ENCODE results near the gene IER3. TPM values are rescaled to one million over a fixed set of nuclear protein-coding genes. Genes with fewer than 3 reads are reported as not detected.

IER3 gene, protein sequence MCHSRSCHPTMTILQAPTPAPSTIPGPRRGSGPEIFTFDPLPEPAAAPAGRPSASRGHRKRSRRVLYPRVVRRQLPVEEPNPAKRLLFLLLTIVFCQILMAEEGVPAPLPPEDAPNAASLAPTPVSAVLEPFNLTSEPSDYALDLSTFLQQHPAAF
- 76.8 and 77.8 TPM in 2 replicates for total RNA-seq

DNA sequence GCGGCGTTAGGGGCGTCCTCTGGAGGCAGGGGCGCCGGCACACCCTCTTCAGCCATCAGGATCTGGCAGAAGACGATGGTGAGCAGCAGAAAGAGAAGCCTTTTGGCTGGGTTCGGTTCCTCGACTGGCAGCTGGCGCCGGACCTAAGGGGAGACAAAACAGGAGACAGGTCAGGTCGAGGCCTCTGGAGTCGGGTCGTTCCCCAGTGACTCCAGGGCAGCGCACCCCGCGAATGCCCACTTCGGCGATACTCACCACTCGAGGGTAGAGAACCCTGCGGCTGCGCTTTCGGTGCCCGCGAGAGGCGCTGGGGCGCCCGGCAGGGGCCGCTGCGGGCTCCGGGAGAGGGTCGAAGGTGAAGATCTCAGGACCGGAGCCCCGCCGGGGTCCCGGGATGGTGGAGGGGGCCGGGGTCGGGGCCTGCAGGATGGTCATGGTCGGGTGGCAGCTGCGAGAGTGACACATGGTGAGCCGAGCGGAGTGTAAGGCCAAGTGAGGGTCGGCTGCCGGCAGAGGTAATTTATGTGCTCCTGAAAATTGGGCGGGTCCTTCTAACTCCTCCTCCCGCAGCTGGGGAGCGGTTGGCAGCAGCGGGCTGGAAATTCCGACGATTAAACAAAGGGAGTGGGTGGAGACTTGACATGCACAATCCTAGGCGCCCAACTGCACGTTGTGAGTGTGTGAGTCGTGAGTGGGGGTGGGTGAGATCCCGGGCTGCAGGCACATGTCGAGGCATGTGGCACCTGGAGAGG lies at the start of gene IER3:
IER3 (minus strand) TSS at position 494 of the 752 bp plus-strand sequence; CDS start at position 465, 29 bp downstream.
- intact Hi-C loops (cut with micrococcal nuclease), result loop anchor here (1.0 to 5.0 kb wide), 8 partner anchors 23 to 343 kb away; partner anchors contain the start of genes GNL1, GTF2H4, MRPS18B and PPP1R10

DNA sequence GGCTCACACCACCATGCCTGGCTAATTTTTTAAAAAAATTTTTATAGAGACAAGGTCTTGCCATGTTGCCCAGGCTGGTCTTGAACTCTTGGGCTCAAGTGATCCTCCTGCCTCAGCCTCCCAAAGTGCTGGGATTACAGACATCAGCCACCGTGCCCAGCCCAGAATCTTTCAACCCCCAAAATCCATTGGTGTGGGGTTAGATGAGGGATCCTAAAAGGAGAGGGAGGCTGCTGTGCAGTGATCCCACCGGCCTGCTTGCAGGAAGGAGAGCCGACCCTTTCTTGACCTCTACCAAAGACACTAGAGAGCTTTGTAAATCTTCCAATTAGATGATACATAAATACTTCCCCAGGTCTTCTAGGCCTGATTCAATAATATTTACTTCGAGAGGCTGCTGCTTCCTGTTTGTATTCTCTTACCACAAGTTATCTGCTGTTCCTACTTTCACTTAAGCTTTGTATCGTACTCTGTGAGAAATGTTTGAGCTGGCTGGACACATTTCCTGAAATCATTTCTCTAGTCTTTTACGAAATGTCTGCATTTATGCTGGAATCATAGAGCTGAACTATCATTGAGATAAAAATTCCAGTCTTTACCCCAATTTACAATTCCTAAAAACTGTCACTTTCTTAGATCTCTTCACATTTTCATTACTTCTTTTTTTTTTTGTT lies 49.3 kb upstream of the IER3 start:
- intact Hi-C loops (cut with micrococcal nuclease), result loop anchor here (1.0 to 2.0 kb wide), 3 partner anchors 17 to 51 kb away; partner anchors contain the start of gene FLOT1

DNA sequence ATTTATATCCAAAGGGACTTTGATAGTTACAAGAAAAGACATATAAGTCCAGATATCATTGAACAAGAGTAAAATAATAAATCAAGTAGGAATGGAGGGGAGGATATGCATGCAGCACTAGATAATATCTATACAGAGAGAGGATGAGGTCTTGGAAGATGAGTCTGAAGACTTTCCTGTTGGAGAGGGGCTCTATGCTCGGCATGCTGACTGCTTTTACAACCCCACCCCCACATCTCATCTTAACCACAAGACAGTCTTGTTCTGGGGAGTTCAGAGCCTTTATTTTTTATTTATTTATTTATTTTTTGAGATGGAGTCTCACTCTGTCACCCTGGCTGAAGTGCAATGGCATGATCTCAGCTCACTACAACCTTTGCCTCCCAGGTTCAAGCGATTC lies 48.4 kb upstream of the IER3 start:
- intact Hi-C loops (cut with micrococcal nuclease), result loop anchor here (1.0 to 2.0 kb wide), 3 partner anchors 18 to 50 kb away; partner anchors contain the start of gene FLOT1

DNA sequence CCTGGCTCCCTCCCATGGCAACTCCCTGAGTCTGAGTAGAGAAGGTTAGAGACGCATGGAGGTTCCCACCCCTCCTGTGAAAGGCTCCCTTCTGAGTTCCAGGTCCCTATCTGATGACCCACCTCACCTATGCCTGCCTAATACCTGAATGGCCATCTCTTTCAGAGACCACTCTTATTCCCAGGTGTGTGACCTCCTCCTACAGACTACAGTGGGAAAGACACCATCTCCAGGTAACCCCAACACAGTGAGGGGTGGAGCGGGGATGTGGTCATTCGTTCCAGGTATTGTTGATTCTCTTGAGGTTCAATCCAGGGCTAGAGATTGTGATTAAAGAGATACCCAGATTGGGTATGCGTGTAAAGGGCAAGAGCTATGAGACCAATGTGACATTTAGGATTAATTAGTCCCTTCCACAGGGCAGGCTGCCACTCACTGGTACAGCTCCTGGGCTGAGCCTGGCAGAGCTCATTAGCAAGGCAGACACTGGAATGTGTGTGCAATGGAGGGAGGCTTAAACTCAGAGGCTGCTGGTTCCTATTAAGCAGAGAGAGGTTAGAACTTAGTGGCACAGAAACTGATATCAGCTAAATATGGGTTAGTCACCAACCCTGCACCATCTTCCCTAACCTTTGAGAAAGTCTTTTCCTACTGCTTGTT lies 46.5 kb upstream of the IER3 start:
- intact Hi-C loops (cut with micrococcal nuclease), result no loop called here

DNA sequence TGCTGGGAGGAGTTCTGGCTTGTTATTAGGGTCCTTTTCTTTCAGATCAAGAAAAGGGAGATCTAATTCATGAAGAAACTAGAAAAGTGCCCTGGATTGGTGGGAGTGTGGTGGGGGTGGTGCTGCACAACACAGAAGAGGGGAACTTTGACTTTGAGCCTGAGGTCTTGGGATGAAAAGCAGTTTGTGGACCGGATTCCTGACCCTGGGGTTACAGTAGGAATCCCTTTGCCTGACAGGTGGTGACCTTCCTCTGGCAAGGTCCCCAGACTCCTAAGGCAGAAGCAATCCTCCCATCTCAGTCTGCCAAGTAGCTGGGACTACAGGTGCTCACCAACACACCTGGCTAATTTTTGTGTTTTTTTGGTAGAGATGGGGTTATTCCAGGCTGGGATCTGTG lies 45.3 kb upstream of the IER3 start:
- intact Hi-C loops (cut with micrococcal nuclease), result no loop called here

DNA sequence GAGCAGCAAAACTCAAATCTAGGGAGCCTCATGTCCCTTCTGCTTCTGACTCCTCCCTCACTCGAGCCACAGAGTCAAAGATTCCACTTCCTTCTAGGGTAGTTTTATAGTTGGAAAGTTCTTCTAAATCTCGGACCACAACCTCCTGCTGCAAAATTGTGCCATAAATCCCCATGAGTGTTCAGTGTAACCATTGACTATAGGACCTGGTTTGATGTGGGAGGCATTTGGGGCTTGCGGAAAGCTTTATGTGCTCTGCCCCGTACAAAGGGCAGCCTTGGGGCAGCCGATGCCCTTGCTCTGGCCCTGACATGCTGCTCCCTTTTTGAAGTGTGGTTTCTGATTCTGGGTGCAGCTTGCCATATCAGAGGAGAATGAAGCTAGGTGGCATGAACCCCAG lies 43.6 kb upstream of the IER3 start:
- intact Hi-C loops (cut with micrococcal nuclease), result loop anchor here (1.0 kb wide), 1 partner anchor 18 kb away; no protein-coding TSS in a partner anchor

DNA sequence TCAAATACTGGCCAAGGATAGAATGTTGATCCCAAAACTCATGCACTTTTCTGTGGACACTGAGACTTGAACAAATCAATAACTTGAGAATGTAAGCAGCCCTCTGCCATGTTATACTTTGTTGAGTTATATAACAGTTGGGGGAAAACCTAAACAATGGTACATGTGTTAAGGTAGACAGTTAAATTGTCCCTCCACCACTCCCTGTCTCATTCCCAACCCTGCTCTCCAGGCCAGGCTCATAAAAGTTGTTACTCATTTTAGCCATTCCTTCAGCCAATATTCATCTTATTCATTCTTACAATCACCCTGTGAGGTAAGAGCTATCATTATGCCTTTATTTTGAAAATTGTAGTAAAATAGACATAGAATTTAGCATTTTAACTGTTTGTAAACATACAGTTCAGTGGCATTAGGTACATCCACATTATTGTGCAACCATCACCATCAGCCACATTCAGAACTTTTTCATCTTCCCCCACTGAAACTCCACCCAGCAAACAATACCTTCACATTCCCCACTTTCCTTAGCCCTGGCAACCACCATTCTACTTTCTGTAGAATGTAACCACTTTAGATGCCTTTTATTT lies 38.2 kb upstream of the IER3 start:
- intact Hi-C loops (cut with micrococcal nuclease), result no loop called here

DNA sequence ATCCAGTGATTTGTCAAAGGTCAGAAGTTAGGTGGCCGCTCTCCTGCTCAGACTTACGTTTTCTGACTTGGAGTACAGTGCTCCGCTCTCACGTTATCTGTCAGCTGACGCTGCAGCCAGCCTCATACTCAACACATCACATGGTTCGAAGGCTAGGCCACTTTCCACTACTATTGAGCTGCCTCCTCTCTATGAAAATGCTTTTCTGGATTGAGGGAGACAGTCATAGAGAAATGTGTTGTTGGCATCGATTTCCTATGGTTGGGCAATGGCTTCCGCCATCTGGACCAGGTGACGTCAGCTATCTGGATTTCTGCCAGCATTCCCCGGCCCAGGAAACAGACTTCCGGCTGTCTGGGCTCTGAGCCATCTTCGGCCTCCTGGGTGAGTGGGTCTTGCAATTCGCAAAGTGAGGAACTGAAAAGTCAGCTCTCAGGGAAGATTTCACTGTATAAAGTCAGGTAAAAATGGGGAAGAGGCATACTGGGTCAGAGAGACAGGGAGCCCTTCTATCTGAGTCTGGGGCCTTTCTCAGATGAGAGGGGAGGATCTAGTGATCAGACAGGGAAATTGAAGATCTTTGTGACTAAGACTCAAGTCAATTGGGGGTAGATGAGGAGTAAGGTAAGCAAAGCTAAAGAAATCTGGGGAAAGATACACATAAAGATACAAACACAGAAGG lies 37.5 kb upstream of the IER3 start:
- intact Hi-C loops (cut with micrococcal nuclease), result no loop called here

DNA sequence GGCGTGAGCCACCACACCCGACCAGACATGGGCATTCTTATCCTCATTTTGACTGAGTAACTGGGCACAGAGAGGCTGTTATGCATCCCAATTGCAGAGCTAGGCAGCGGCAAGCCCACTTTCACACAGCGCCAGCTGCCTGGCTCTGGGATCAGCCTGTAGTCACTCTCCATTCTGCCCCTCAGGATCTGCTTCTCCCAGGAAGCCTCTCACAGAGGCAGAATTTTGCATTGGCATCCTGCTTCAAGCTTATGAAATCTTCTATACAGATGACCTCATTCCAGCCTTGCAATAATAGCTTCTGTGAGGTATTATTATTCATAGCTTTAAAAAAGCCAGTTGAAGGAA lies 37.0 kb upstream of the IER3 start:
- intact Hi-C loops (cut with micrococcal nuclease), result no loop called here

DNA sequence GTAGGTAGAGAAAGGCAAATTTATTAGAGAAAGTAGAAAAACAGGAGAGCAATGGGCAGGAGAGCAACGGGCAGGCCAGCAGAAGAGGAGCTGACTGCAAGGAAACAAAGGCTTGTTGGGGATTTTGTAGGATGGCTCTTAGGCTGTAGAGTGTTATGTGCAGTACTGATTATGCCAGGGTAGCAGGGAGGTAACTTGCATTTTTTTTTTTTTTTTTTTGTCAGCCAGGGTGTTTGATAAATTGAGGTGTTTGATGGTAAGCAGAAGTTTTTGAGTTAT lies 36.2 kb upstream of the IER3 start:
- intact Hi-C loops (cut with micrococcal nuclease), result no loop called here

DNA sequence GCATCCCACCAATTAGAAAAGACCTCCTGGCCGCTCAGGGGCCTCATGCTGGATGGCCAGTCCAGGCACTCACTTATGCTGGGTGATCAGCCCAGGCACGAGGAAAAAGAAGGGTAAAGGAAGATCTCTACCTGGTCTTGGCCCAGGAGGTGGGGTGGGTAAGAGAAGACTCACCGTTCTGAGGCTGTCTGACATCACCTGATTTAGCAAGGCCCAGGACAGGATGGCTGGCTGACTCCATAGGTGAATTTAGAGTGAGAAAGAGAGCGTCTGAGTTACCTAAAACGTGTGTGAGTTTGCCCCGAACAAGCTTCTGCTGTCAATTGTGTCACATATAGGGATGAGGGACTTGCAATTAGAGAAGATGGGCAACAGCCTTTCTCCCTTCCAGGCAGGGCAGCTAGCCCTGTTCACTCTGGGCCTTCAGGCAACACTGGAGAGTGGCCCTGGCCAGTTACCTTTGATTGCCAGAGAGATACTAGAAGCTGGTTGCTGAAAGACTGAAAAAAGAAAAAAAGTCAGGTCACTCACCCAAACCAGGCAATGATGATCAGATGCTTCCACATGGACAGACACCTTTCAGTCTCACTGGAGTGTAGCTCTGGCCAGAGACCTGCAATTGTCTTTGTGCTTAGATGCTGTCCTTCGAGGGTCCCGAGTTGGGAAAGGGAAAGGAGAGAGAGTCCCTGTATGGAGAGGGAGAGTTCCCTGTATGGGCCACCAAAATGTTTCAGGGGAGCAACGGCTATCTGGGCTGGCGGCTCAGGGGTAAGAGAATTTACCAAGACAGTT lies 35.7 kb upstream of the IER3 start:
- intact Hi-C loops (cut with micrococcal nuclease), result no loop called here

DNA sequence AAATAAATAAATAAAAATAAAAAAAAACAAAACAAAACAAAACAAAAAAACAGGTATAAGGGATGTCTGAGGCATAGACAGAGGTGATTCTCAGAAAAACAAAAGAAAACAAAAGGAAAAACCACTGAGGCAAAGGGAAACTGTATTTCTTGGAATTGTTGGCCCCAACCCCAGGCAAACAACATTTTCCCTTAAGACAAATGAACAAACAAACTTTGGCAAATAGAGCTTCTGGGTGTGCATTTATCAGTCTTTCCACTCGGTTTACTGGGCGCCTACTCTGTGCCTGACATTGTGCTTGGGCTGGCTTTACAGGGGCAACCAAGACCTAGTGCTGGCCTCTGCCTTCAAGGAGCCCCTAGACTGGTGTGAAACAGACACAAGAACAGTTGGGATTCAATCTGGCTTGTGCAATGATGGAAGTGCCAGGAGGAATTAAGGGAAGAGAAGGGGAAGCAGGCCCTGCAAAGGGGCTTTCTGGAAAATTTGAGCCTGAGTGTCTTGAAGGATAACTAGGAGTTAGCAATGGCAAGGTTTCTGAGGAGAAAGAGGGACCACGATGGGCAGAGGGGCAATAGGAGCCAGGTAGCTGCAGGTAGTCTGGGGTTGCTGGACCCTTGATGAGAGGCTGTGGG lies 33.8 kb upstream of the IER3 start:
- intact Hi-C loops (cut with micrococcal nuclease), result loop anchor here (1.0 kb wide), 1 partner anchor 9 kb away; no protein-coding TSS in a partner anchor

DNA sequence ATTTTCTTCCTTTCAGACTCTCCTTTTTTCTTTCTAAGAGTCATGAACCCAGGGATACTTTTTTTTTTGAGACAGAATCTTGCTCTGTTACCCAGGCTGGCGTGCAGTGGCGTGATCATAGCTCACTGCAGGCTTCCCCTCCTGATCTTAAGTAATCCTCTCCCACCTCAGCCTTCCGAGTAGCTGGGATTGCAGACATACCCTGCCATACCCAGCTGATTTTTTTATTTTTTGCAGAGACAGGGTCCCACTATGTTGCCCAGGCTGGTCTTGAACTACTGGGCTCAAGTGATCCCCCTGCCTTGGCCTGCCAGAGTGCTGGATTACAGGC lies 32.8 kb upstream of the IER3 start:
- intact Hi-C loops (cut with micrococcal nuclease), result no loop called here

DNA sequence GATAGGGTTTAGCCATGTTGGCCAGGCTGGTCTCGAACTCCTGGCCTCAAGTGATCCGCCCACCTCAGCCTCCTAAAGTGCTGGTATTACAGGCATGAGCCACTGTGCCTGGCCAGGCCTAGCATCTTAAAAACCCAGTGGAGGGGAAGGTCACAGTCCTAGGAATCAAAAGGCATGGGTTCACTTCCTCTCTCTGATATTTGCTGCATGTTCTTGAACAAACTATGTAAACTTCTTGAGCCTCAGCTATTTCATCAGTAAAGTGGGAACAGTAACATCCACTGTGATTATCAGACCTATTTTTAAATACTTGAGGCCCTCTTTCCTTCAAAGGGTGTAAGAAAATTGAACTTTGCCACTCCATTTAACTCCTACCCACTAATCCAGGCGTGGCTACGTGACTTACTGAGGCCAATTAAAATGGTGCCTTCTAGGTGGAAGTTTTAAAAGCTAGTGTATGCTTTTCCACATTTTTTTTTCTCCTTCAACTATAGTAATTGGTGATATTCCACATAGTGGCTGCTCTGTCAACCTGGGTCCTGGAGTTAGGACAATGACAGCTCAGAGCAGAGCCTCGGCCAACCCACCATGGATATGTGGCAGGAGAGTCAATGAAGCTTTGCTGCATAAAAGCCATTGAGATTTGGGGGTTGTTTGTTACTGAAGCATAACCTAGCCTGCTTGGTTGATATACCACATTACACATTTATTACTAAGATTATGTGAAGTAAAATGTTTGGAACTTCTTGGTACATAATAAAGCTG lies 32.2 kb upstream of the IER3 start:
- intact Hi-C loops (cut with micrococcal nuclease), result no loop called here

DNA sequence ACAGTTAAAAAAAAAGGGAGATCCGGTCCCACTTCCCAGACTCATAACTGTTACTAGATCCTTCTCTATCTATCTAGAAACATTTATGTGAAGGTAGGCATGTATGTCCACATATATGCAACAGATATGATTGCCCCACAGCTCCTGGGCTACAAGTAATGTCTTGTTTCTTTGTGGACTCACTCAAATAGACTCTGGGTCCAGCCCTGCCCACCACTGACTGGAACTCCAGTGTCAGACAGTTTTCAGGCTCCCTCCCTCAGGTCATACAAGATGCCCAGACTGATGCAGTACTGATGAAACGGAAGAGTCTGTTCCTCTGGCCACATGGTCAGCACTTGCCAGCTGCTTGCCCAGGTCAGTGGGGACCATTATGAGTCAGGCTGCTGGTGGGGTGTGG lies 30.8 kb upstream of the IER3 start:
- intact Hi-C loops (cut with micrococcal nuclease), result no loop called here

DNA sequence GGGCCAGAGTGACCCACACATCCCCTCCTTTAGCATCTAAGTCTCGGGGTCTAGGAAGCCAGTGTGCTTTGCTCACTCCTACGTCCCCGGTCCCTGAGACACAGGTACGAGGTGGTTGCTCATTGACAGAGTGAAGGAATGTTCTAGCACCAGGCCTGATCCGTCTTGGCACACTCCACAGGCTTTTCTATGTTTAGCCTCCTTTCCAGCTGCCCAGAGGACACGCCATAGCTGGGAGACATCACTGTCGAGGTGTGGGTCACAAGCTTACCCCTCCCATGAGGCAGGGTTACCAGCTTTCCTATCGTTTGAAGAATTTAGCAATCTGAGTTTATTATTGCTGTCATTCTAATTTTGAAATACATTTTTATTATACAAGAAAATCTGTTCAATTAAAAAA lies 30.4 kb upstream of the IER3 start:
- intact Hi-C loops (cut with micrococcal nuclease), result no loop called here

DNA sequence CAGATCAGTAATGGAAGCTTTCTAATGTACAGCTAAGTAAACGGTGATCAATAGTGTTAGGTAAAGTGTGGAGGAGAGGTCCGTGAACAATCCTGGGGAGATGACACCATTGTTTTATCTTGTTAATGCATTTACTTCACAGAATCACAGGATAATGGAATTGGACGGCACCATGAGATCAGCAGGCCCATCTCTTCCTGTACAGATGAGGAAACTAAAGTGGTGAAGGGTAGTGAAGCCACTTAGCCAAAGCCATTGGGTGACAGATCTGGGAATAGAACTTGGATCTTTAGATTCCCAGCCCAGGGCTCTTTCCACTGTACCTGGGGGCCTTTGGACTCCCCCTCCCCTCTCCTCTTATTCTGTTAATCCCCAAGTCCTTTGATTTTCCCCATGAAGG lies 26.2 kb upstream of the IER3 start:
- intact Hi-C loops (cut with micrococcal nuclease), result loop anchor here (1.0 kb wide), 1 partner anchor 18 kb away; no protein-coding TSS in a partner anchor

DNA sequence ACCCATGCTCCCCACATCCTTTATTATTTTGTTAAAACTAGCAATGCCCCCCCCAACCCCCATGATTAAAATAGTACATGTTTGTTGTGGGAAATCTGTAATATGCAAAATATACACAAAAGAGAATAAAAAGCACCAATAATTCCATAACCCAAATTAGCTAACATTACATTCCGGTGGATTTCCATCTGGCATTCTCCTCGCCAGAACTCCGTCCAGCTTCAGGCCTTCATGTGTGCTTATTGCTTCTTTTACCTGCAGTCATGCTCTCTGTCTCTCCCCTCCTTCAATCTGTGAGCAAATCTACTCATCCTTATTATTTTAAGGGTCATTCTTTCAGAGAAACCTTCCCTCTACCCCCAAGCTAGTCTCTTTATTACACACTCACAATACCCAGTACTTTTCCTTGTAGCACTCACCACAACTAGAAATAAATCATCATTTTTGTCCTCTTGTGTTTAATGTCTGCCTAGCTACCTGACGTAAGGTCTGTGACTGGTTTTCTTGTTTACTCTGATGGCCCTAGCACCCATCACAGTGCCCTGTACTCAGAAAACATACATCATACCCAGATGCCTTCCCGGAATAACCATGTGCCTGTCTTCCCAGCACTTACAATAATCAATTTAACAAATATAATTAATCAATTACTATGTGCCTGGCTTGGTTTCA lies 25.6 kb upstream of the IER3 start:
- intact Hi-C loops (cut with micrococcal nuclease), result loop anchor here (1.0 kb wide), 3 partner anchors 8 to 23 kb away; no protein-coding TSS in a partner anchor

Data from T-helper 1 cell treated with Interleukin-12 subunit alpha and Interleukin-12 subunit beta and Interleukin-4 antibody, amounts not matched to agents 30 ng/mL and 1 ng/mL, for 36 hours (primary cell).